ENCODE data around the gene RIMS3. TPM values are rescaled to one million over a fixed set of nuclear protein-coding genes. Genes with fewer than 3 reads are reported as not detected.

Gene RIMS3
- total RNA-seq, result 0.18 and 0.49 TPM in 2 replicates

DNA sequence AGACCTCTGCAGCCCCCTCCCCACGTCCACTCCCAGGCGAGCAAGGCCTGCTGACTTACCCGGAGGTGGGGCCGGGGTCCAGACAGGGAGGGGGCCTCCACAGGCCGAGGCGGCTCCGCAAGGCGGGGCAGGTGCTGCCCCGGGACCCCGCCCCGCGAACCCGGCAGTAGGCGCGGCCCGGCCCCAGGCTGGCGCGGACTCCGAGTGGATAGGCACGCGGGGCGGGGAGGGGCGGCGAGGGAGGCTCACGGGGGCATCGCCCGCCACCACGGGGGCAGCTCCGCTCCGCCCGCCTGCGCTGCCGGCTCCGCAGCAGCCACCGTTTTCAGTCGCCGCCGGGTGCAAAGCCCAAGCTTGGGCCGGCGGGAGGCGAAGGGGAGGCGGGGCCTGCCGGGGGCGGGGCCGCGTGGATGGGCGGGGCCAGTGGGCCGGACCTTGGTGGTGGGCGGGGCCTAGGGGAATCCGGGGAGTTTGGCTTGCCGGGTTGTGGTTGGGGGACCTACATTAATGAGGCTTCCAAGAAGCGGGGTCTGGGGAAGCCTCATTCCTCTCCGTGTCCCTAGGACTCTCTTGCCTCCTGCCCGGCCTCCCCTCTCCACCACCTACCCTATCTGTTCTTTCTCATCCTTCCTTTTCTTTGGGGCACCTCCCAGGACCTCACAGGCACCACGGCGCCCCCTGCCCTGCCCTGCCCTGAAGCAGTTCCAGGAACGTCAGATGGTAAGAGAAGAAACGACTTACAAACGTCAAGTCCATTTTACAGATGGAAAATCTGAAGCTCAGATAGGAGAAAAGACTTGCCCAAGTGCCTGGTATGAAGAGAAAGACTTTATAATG, at the start of gene RIMS3:
Gene RIMS3 (minus strand): TSS at position 348 of the 837 bp plus-strand sequence. CDS start 23,757 bp downstream, outside the sequence.

DNA sequence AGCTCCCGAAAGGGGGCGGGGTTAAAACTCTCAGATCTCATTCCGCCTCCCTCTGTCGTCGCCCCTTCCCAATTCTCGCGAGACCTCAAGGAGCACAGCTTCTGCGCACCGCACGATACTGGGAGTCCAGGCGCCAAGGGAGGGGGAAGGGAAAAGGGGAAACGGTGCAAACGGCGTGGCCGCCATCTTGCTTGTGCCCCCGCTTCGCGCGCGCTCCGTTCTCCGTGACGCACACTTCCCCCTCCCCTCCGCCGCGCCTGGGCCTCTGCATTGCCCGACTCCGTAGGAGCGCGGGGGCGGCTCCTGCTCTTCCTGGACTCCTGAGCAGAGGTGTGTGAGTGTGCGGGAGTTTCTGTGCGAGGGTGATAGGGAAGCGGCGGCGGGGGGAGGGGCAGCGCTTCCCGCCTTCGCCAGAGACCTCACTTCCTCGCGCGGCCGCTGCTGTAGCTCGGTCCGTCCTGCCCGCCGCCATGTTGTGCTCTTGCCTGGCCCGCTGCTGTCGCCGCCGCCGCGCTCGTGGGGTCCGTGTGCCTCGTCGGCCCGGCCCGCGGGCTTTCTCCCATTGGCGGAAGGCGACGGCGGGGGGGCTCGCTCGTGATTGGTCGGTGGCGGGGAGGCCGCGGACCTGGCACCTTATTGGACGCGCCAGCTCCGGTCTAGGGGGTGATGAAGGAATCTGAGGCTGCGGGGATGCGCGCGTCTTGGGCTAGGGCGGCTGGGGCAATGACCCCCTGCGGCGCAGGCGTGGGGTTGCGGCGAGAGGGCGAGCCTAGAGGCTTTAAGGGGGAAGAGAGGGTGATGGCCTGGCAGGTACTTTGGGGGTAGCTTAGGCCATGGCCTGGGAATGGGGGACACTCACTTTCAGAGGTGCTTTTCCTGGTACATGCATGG, 26.3 kb upstream of the RIMS3 start, which contains the start of gene NFYC:
Gene NFYC (plus strand): TSS at position 167 of the 891 bp plus-strand sequence. CDS start 47,140 bp downstream, outside the sequence.

Other genes with a start within 250 kb of the RIMS3 start
- 2.3 and 3.9 TPM in 2 replicates for gene ZFP69B, start 215.2 kb downstream of the RIMS3 start, total RNA-seq
- 0.54 and 1.6 TPM in 2 replicates for gene ZFP69, start 188.4 kb downstream of the RIMS3 start, total RNA-seq
- gene EXO5, start 156.9 kb downstream of the RIMS3 start, total RNA-seq, result 7.0 and 7.2 TPM in 2 replicates
- gene ZNF684, start 134.0 kb downstream of the RIMS3 start, total RNA-seq, result 1.6 and 4.0 TPM in 2 replicates
- 25.6 and 29.5 TPM in 2 replicates for gene NFYC, start 26.0 kb upstream of the RIMS3 start, total RNA-seq
- under 0.01 TPM in 1 of 2 replicates, not detected in the other for gene KCNQ4, start 118.1 kb upstream of the RIMS3 start, total RNA-seq
- gene CITED4, start 196.7 kb upstream of the RIMS3 start, total RNA-seq, result 7.2 and 14.9 TPM in 2 replicates

All from cardiac atrium fibroblast (primary cell).